HepG2 (cell line): ENCODE results near the gene KATNA1. TPM values are rescaled to one million over a fixed set of nuclear protein-coding genes. Genes with fewer than 3 reads are reported as not detected.
A peak's percentile ranks its signal among the peaks of the same experiment; 100 is the strongest.

Source experiments
- CBX1 ChIP-seq: IDR thresholded peaks from one replicate; pipeline ENCODE4 v1.6.1; 2016; ENCODE audit warnings: antibody characterized with exemption, low read depth
- GATA4 ChIP-seq: sonication (generic); IDR thresholded peaks from 2 replicates; pipeline ENCODE4 v1.6.1; 2016; ENCODE audit warnings: antibody characterized with exemption, low read depth, borderline replicate concordance
- HBP1 ChIP-seq: IDR thresholded peaks from 2 replicates; pipeline ENCODE4 v1.6.1; 2016; ENCODE audit warnings: low read depth, control low read depth
- MED1 ChIP-seq: sonication (generic); formaldehyde crosslinking; IDR thresholded peaks from 2 replicates; pipeline ENCODE4 v1.4.0; 2020; ENCODE audit warnings: missing genetic modification reagents
- NCOR1 ChIP-seq: fragments of 200-600 bp; sonication (generic); IDR thresholded peaks from 2 replicates; pipeline ENCODE4 v1.7.0; 2017; ENCODE audit warnings: antibody characterized with exemption, low read length, borderline replicate concordance
- PAF1 ChIP-seq: IDR thresholded peaks from 2 replicates; pipeline ENCODE4 v1.6.1; 2016; ENCODE audit warnings: missing genetic modification reagents, missing compliant biosample characterization
- POLR2AphosphoS2 ChIP-seq: IDR thresholded peaks from 2 replicates; pipeline ENCODE4 v1.6.1; 2011; ENCODE audit warnings: low read depth, low read length, improper control_type of control experiment
- RFX3 ChIP-seq: IDR thresholded peaks from 2 replicates; pipeline ENCODE4 v1.6.1; 2016; ENCODE audit warnings: missing biosample characterization, missing genetic modification reagents
- SAP130 ChIP-seq: IDR thresholded peaks from 2 replicates; pipeline ENCODE4 v1.6.1; 2016; ENCODE audit warnings: low read depth
- TGIF2 ChIP-seq: IDR thresholded peaks from 2 replicates; pipeline ENCODE4 v1.6.1; 2016; ENCODE audit warnings: control low read depth, missing compliant biosample characterization
- THAP11 ChIP-seq: IDR thresholded peaks from 2 replicates; pipeline ENCODE4 v1.6.1; 2016; ENCODE audit warnings: missing biosample characterization, missing genetic modification reagents
- TSC22D2 ChIP-seq: sonication (generic); formaldehyde crosslinking; IDR thresholded peaks from 2 replicates; pipeline ENCODE4 v1.5.1; 2020; ENCODE audit warnings: missing genetic modification reagents, mild to moderate bottlenecking, borderline replicate concordance
- ZBTB38 ChIP-seq: sonication (generic); formaldehyde crosslinking; IDR thresholded peaks from 2 replicates; pipeline ENCODE4 v1.5.1; 2020; ENCODE audit warnings: mild to moderate bottlenecking, missing genetic modification reagents
- ZNF280D ChIP-seq: sonication (generic); formaldehyde crosslinking; IDR thresholded peaks from 2 replicates; pipeline ENCODE4 v1.5.1; 2020; ENCODE audit warnings: mild to moderate bottlenecking, missing genetic modification reagents
- ZNF30 ChIP-seq: sonication (generic); formaldehyde crosslinking; IDR thresholded peaks from 2 replicates; pipeline ENCODE4 v1.5.0; 2020; ENCODE audit warnings: mild to moderate bottlenecking, missing genetic modification reagents
- ZNF431 ChIP-seq: sonication (generic); formaldehyde crosslinking; IDR thresholded peaks from 2 replicates; pipeline ENCODE4 v1.9.0; 2022; ENCODE audit warnings: missing genetic modification reagents, low read depth, mild to moderate bottlenecking, borderline replicate concordance
- ZNF501 ChIP-seq: sonication (generic); formaldehyde crosslinking; IDR thresholded peaks from 2 replicates; pipeline ENCODE4 v1.5.1; 2020; ENCODE audit warnings: mild to moderate bottlenecking, moderate library complexity, missing genetic modification reagents
- ZNF558 ChIP-seq: sonication (generic); formaldehyde crosslinking; IDR thresholded peaks from 2 replicates; pipeline ENCODE4 v1.9.0; 2022; ENCODE audit warnings: mild to moderate bottlenecking, missing genetic modification reagents, borderline replicate concordance
- ZNF563 ChIP-seq: sonication (generic); formaldehyde crosslinking; IDR thresholded peaks from 2 replicates; pipeline ENCODE4 v1.8.0; 2022; ENCODE audit warnings: mild to moderate bottlenecking, moderate library complexity, missing genetic modification reagents
- ZNF691 ChIP-seq: sonication (generic); formaldehyde crosslinking; IDR thresholded peaks from 2 replicates; pipeline ENCODE4 v1.4.0; 2020; ENCODE audit warnings: missing genetic modification reagents, low read depth, mild to moderate bottlenecking, borderline replicate concordance
- ZNF720 ChIP-seq: sonication (generic); formaldehyde crosslinking; IDR thresholded peaks from 2 replicates; pipeline ENCODE4 v1.4.0; 2020; ENCODE audit warnings: missing genetic modification reagents
- ZSCAN5A ChIP-seq: sonication (generic); formaldehyde crosslinking; IDR thresholded peaks from 2 replicates; pipeline ENCODE4 v1.8.0; 2022; ENCODE audit warnings: mild to moderate bottlenecking, missing genetic modification reagents, borderline replicate concordance
- polyA plus RNA-seq, 8 experiments: library from polyadenylated mRNA; depleted of rRNA in 3 of 8; stranded (reverse) in 7 of 8; unstranded in 1 of 8; fragments of >200 nt; fragmentation: Illumina TruSeq in 4 of 8; extraction: Trizol in 4 of 8; gene quantifications; 2 replicates each; pipeline versions ENCODE4 v1.2.1 to v1.2.3, GENCODE V29; 2011 to 2016; ENCODE audit warnings: low read depth in 4 of 8, missing spikeins in 1 of 8, mixed read lengths in 1 of 8; ENCODE audit not compliant: insufficient read depth in 1 of 8
- total RNA-seq, 5 experiments: library from RNA; depleted of rRNA; stranded (reverse); fragments of >200 nt; fragmentation: Illumina TruSeq; extraction: Trizol; gene quantifications; 2 replicates each; pipeline ENCODE4 v1.2.3, GENCODE V29; 2016; ENCODE audit warnings: low read depth in 1 of 5

KATNA1 gene
- total and polyA plus RNA-seq, 2 of the 13 experiments (the other 11 are each of a cell fraction or from before 2014, with no cell fraction given), result 14.8 to 25.3 TPM

- TF ChIP-seq ZNF280D (CRISPR knock-in tag) (peak; percentile 57; the same call in 1 of the 2 replicates), RFX3 (CRISPR knock-in tag) (no peak), ZNF501 (peak; percentile 97), GATA4 (no peak), ZNF30 (CRISPR knock-in tag) (no peak; the same call in 1 of the 2 replicates), MED1 (CRISPR knock-in tag) (no peak), THAP11 (peak; percentile 34), ZNF563 (CRISPR knock-in tag) (no peak), ZSCAN5A (CRISPR knock-in tag) (peak; percentile 0; the same call in 1 of the 2 replicates), TGIF2 (0 out of 2 replicates have a peak, but pooled peaks have one; percentile 59), TSC22D2 (no peak), POLR2AphosphoS2 (no peak), ZNF691 (CRISPR knock-in tag) (0 out of 2 replicates have a peak, but pooled peaks have one; percentile 20), PAF1 (no peak), ZNF720 (CRISPR knock-in tag) (0 out of 2 replicates have a peak, but pooled peaks have one; percentile 63), ZNF431 (no peak), CBX1 (no peak), ZNF558 (no peak), ZBTB38 (no peak), NCOR1 (no peak), HBP1 (CRISPR knock-in tag) (peak; percentile 68; the same call in 1 of the 2 replicates), SAP130 (CRISPR knock-in tag) (peak; percentile 64)
Measured at GRCh38 chr6:149566410-149567193, 81.9 kb downstream of the KATNA1 start (continued).
